Stimulated activated CD4-positive, alpha-beta T cell treated with anti-CD3 and anti-CD28 coated beads, Interleukin-2, amount 100 ng/mL, for 24 hours (primary cell): Measurements from ENCODE around the gene MAST4.

Experiments
- DNase-seq, 2 donors: peaks; one replicate each; pipeline ENCODE4 v3.0.0-alpha.2; 2020

MAST4 gene

DNA sequence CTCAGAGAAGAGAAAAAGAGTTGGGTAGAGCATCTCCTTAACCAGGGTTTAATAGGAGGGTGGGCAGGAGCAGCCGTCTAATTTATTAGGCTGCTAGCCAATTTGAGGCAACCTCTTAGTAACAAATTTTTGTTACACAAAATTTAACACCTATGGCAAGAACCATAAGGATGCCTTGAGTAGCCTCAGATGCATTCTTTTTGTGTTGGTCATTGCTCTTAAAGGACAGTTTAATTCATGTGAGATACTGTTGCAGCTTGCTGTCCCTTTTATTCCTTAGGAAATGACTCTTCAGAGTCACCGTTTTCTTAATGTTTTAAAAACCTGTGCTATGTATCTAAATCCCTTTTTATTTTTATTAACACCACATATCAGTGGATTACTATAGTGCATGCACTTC is 255.1 kb downstream of the MAST4 start:
- DNase-seq = no peak

DNA sequence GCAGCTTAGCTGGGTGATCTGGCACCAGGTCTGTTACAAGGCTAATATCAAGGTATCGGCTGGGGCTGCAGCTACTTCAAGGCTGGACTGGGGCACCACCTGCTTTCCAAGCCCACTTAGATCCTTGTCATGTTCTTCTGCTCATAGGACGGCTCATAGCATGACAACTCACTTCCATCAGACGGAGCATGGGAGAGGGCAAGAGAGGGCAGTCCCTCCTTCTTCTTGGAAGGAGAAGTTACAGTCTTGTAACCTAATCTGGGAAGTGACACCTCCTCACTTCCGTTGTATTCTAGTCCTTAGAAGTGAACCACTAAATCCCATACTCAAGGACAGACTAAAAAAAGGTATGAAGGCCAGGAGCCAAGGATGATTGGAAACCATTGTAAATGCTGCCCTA is 258.2 kb downstream of the MAST4 start:
- DNase-seq = no peak

DNA sequence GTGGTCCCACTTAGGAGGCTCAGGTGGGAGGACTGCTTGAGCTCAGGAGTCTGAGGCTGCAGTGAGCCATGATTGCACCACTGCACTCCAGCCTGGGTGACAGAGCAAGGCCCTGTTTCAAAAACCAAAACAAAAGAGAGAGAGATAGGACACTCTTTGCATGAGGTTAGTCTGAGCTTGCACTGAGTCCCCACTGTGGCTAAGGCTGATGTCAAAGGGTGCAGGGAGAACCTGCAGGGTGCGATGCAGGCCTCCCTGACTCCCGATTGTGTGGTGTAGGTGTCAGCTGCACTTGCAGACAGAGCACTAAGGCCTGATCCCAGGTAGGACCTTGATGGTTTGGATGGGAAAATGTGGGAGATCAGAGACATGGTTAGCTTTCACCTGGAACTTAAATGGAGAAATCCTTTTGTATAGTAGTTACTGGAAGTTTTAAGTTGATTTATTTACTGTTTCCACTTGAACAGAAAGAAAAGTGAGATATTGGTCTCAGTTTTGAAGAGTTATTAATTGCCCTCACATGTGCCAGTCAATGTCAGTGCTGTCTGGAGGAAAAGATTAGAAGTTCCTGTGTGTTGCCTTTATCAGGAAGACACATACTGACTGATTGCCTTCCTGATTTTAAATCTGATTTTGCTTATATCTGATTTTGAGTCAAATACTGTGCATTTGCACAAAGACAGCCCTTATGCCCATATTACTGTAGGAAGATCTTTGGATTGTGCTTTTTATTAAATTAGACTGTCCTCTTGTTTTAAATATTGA is 260.0 kb downstream of the MAST4 start:
- DNase-seq = no peak

- no peak for DNase-seq
Observed at GRCh38 chr5:66859526-66859925, 263.3 kb downstream of the MAST4 start.

- DNase-seq = no peak
Observed at GRCh38 chr5:66860199-66860975, 264.2 kb downstream of the MAST4 start.

- DNase-seq = no peak
Observed at GRCh38 chr5:66861402-66861801, 265.2 kb downstream of the MAST4 start.

DNA sequence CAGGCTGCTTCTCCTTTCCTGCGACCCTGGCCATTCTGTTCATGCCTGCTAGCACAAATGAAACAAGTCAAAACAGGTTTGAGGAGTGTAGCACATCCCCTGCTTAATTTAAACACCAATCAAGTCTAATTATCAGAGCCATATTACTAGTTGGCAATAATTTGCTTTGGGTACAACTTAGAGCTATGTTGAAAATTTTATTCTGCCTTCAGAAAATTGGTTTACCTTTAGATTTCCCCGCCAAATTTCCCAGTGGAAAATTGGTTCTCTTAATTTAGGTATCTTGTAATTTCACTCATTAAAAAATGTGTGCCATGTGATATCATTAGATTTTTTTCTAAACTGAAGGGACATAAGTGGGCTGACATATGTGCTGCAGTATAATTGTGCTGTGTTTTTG is 265.8 kb downstream of the MAST4 start:
- DNase-seq = no peak

GRCh38 chr5:66863243-66864170 is 267.3 kb downstream of the MAST4 start:
- no peak for DNase-seq

- DNase-seq = peak; percentile 20 to 22
Observed at GRCh38 chr5:66864240-66864884, 268.2 kb downstream of the MAST4 start.

DNA sequence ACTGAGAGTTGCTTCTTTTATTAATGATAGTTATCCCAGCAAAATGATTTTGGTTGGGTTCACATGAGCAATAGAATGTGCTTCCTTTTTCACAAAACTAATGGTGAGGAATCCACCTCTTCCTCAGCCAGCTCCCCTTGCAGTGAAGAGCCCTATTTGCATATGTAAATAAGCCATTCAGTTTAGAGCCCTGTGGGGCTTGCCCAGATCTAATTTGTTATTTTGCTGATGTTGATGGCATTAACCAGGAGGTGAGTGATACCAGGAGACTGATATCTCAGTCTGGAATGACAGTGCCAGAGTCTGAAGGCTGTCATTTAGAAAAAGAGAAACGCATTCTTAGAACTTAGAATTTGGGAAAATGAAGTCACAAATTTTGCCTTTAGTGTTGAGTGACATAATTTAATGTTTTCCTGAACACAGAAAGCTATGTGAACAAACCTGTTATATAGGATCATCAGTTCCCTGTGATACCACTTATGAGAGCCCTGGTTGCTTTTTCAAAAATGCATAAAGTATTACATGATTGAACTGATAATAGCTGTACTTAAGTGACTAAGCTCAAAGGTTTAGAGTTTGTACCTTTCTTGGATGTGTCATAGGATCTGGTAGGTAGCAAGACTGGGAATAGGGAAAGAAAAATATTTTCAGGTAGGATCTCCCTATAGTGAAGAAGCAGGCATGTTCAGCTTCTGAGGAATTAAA is 271.6 kb downstream of the MAST4 start:
- DNase-seq = no peak

DNA sequence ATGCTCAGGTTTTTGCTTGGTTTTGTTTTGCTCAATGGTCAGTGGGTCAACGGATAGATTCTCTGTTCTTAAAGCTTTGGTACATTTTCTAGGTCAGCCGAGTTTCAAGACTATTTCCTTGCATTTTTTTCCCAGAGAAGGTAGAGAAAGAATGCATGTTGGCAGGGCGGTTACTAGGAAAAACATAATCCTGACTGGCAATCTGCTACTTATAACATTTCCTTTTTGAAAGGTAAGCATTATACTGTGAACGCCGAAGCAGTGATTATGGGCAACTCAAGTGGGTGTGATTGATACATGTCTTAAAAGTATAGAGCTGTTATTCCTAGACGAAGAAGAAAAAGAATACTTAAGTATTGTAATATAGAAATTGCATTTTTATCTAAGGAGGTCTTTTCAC is 273.2 kb downstream of the MAST4 start:
- DNase-seq = no peak

GRCh38 chr5:66870708-66871107 is 274.5 kb downstream of the MAST4 start:
- no peak for DNase-seq

DNA sequence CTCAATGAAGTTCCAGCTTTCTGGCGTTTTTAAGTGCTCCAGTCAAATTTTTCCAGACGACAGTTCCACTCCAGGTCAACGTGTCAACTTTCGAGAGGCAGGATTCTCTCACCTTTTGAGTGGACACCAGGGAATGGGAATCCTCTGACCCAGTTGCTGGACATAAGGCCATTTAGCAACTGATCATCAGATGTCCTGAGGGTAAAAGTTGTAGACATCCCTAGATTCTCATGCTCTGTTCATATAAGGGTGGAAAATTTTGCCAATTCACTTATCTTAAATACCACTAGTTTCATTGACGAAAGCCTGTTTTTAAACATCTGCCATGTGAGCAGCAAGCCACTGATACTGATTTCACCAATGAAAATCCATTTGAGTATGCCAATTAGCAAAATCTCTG is 275.5 kb downstream of the MAST4 start:
- DNase-seq = no peak

DNA sequence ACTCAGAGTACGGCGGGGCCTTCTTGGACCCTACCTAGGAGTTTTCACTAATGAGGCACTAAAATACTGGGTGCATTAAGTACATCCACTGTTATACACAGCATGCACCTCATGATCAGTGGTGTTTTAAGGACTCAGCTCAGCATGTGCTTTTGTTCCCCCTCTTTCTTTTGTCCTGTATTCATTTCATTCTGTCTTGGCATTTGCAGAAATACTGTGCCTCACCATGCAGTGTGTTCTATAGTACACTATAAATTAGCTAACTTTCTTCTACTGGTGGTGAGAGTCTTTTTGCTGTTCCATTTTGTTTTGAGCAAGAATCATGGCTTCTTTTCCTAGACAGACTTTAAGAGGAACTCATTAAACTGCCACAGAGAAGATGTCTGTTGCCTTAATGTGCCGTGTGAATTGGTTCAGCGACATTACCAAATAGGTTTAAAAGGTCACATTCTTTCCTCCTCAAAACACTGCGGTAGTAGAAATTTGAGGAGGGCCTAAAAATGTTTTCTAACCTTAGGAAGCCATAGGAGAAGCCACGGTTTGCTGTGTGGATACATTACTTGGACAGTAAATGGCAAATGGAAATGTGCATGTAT is 276.6 kb downstream of the MAST4 start:
- no peak for DNase-seq

GRCh38 chr5:66874004-66874403 is 277.8 kb downstream of the MAST4 start:
- DNase-seq = no peak

GRCh38 chr5:66875315-66875714 is 279.1 kb downstream of the MAST4 start:
- DNase-seq = no peak

GRCh38 chr5:66876266-66876807 is 280.1 kb downstream of the MAST4 start:
- no peak for DNase-seq

DNA sequence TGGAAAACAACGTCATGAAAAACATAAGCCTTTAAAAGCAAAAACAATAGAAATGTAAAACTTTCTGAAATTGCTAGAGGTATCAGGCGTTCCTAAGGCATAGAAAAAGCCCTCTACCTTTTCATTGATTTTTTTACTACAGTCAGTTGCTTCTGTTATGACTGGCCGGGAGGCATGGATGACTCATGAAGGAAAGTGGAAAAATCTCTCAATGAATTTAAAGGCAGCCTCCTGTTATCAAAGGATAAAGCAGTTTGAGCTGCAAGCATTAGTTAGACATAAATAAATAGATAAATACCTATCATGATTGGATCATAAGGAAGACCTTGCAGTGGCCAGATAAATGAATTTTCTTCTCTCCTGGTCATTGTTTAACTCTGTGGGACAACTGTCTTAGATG is 281.6 kb downstream of the MAST4 start:
- no peak for DNase-seq

DNA sequence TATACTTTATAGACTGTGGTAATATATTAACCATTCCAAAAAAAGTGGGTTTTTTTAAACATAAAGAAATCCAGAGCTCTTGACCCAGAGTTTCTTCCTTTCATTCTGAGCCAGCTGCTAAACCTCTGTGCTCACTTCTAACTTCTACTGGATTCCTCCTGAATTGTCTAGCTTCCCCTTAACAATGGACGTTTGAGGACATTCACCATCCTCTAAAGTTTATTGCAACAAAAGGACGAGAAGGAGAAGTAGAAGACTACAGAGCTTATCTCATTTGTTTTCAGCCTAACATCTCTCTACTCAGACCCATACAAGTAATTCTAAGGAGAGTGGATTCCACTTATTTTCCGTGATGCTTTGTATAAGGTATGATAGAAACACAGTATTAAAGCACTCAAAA is 284.2 kb downstream of the MAST4 start:
- no peak for DNase-seq

DNA sequence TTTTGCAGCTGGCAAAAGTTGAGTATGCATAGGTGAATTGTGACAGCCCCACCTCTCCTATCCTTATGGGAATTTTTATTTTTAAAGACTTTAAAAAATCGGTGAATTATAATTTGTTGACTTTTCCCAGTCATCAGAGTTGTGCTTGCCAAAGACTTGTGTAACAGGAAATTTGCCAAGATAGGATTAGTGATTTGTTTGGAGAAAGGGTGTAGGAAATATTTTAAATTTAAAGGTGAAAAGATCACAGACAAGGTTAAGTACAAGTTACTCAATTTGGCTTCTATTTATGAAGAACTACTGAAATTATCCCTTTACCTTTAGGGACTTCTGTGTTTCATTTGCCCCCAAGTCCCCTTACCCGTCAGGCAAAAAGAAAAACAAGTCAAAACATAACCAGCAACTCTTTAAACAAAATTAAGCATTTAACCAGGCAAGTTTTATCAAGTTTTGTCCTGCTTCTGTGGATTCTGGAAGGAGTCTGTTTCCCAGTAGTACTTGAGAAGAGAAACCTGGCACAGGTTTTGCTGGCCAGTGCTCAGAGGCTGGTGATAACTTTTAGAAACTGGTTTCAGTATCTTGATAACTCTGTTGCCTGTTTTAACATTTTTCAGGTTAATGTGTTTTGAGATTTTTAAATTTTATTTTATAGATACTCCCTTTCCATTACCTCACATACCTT is 285.4 kb downstream of the MAST4 start:
- DNase-seq = no peak
